ENCODE measurements around the gene KDM6B. TPM values are rescaled to one million over a fixed set of nuclear protein-coding genes. Genes with fewer than 3 reads are reported as not detected.

The KDM6B gene
- total and polyA plus RNA-seq, 9 of the 15 experiments (the other 6 are each of a cell fraction or from before 2014, with no cell fraction given), result 0.01 to 22.9 (median 2.2) TPM

- TF ChIP-seq USF1 (CRISPR knock-in tag; IDR thresholded peaks at IDR 0.05) (peak; percentile 72), HDAC3 (IDR thresholded peaks at IDR 0.05; ENCODE audit: borderline replicate concordance, partially characterized antibody) (no peak), MXI1 (IDR thresholded peaks at IDR 0.05; ENCODE audit: low read depth, low read length) (peak; percentile 85), RBM14 (IDR thresholded peaks at IDR 0.05; ENCODE audit: borderline replicate concordance, insufficient read depth, low read depth, low read length) (no peak), CHD2 (IDR thresholded peaks at IDR 0.05; ENCODE audit: low read depth, low read length) (peak; percentile 74), VEZF1 (CRISPR knock-in tag; IDR thresholded peaks at IDR 0.05) (peak; percentile 91), TCF3 (CRISPR knock-in tag; IDR thresholded peaks at IDR 0.05) (0 out of 2 replicates have a peak, but pooled peaks have one; percentile 1), HLTF (IDR thresholded peaks at IDR 0.05) (no peak), NRF1 (conservative IDR thresholded peaks at IDR 0.05 in 1 of 2, IDR thresholded peaks at IDR 0.05 in 1 of 2) (peak; percentile 90), MTA2 (IDR thresholded peaks at IDR 0.05; ENCODE audit: low read depth) (no peak), MAX (CRISPR knock-in tag; IDR thresholded peaks at IDR 0.05) (peak; percentile 80), STAG1 (CRISPR knock-in tag; IDR thresholded peaks at IDR 0.05; ENCODE audit: borderline replicate concordance) (peak; percentile 27; the same call in 1 of the 2 replicates), ATF1 (CRISPR knock-in tag; IDR thresholded peaks at IDR 0.05) (no peak), ATF1 (tag; IDR thresholded peaks at IDR 0.05) (peak; percentile 82), SAP30 (IDR thresholded peaks at IDR 0.05; ENCODE audit: borderline replicate concordance, insufficient read depth, low read depth, low read length, poor library complexity, severe bottlenecking) (peak; percentile 80), SRF (CRISPR knock-in tag; IDR thresholded peaks at IDR 0.05) (no peak), MYC (IDR thresholded peaks at IDR 0.05; ENCODE audit: low read depth, low read length) (peak; percentile 82), MYC (CRISPR knock-in tag; IDR thresholded peaks at IDR 0.05; ENCODE audit: borderline replicate concordance, low read depth) (no peak), GABPA (tag; conservative IDR thresholded peaks at IDR 0.05; ENCODE audit: low read depth) (peak; percentile 39; the same call in 1 of the 2 replicates), ARID4B (CRISPR knock-in tag; IDR thresholded peaks at IDR 0.05) (peak; percentile 59; the same call in 1 of the 2 replicates)
Observed at GRCh38 chr17:7834957-7835813, 1.2 kb downstream of the KDM6B start (continued).

Measured in K562 (cell line).